ENCODE measurements around the gene AQP2.
A peak's percentile ranks its signal among the peaks of the same experiment; 100 is the strongest.

Gene AQP2

GRCh38 chr12:50004696-50005095, 54.2 kb downstream of the AQP2 start:
- no peak for DNase-seq

- DNase-seq, result no peak
These were observed 54.6 kb downstream of the AQP2 start for GRCh38 chr12:50005175-50005574.

GRCh38 chr12:50006280-50006679, 55.7 kb downstream of the AQP2 start:
- no peak for DNase-seq

- DNase-seq, result peak; percentile 38
These were observed 56.4 kb downstream of the AQP2 start for GRCh38 chr12:50006754-50007442.
